IMR-90 (cell line): ENCODE measurements around the gene SFT2D3. TPM values are rescaled to one million over a fixed set of nuclear protein-coding genes. Genes with fewer than 3 reads are reported as not detected.

Source experiments
- ATAC-seq: fragments of 200-7000 bp; cut with Tn5 transposase; 2 replicates; pipeline ENCODE4 v1.9.1; 2020; ENCODE audit warnings: low read depth, mild to moderate bottlenecking, moderate library complexity
- BruUV-seq: library from RNA; stranded (reverse); fragments of 400-500 nt; replicated peaks from 2 replicates; lab custom pipeline; 2021; lab: Mats Ljungman, UMichigan
- CTCF ChIA-PET: fragments of 300-600 bp; formaldehyde crosslinking; extraction: SDS; loops from one replicate; lab custom pipeline; 2021; ENCODE audit warnings: antibody characterized with exemption; lab: Yijun Ruan, JAX
- POLR2A ChIA-PET: fragments of 300-600 bp; sonication (Branson Sonifier 250); formaldehyde crosslinking; loops from one replicate; lab custom pipeline; 2022; ENCODE audit warnings: antibody characterized with exemption; ENCODE audit not compliant: unreplicated experiment; lab: Charles Lee
- DNase-seq: peaks from one replicate; pipeline ENCODE4 v3.0.0; 2013
- H2AFZ ChIP-seq: replicated peaks from 2 replicates; pipeline ENCODE3; 2013; ENCODE audit warnings: low read length, mild to moderate bottlenecking; ENCODE audit not compliant: poor library complexity
- H2AK5ac ChIP-seq: 2 replicates; pipeline ENCODE4 v1.6.1; 2013; ENCODE audit warnings: low read depth, low read length, inconsistent platforms
- H2AK9ac ChIP-seq: replicated peaks from 2 replicates; pipeline ENCODE3; 2013; ENCODE audit warnings: mild to moderate bottlenecking, low read depth, low read length, moderate library complexity; ENCODE audit not compliant: poor library complexity
- H2BK120ac ChIP-seq: 2 replicates; pipeline ENCODE4 v1.6.1; 2013; ENCODE audit warnings: low read depth, low read length, inconsistent platforms
- H2BK15ac ChIP-seq: 3 replicates; pipeline ENCODE4 v1.6.1; 2013; ENCODE audit warnings: low read depth, low read length, inconsistent platforms
- H2BK20ac ChIP-seq: 2 replicates; pipeline ENCODE4 v1.6.1; 2013; ENCODE audit warnings: low read depth, mild to moderate bottlenecking, inconsistent platforms, low read length, moderate library complexity
- H2BK5ac ChIP-seq: 2 replicates; pipeline ENCODE4 v1.6.1; 2013; ENCODE audit warnings: mild to moderate bottlenecking, low read depth, low read length, inconsistent platforms; ENCODE audit not compliant: poor library complexity, severe bottlenecking
- H3K14ac ChIP-seq: replicated peaks from 2 replicates; pipeline ENCODE4 v1.6.1; 2013; ENCODE audit warnings: low read depth, low read length, inconsistent platforms
- H3K18ac ChIP-seq: 2 replicates; pipeline ENCODE4 v1.6.1; 2013; ENCODE audit warnings: low read depth, low read length, control low read depth
- H3K23ac ChIP-seq: 2 replicates; pipeline ENCODE4 v1.6.1; 2013; ENCODE audit warnings: low read depth, low read length, inconsistent platforms
- H3K27ac ChIP-seq: 2 replicates; pipeline ENCODE4 v1.5.1; 2013; ENCODE audit warnings: mild to moderate bottlenecking, control low read depth, low read length; ENCODE audit not compliant: insufficient read depth
- H3K27me3 ChIP-seq: 2 replicates; pipeline ENCODE4 v1.6.1; 2013; ENCODE audit warnings: low read length; ENCODE audit not compliant: control insufficient read depth, insufficient read depth
- H3K36me3 ChIP-seq: 2 replicates; pipeline ENCODE4 v1.6.1; 2013; ENCODE audit warnings: low read length, mixed read lengths; ENCODE audit not compliant: control insufficient read depth, insufficient read depth
- H3K4ac ChIP-seq: 2 replicates; pipeline ENCODE4 v1.6.1; 2013; ENCODE audit warnings: low read depth, low read length, inconsistent platforms
- H3K4me1 ChIP-seq: 2 replicates; pipeline ENCODE4 v1.6.1; 2013; ENCODE audit warnings: low read length, mixed read lengths; ENCODE audit not compliant: control insufficient read depth, insufficient read depth
- H3K4me2 ChIP-seq: 2 replicates; pipeline ENCODE4 v1.6.1; 2013; ENCODE audit warnings: low read depth, mild to moderate bottlenecking, control low read depth, low read length, moderate library complexity
- H3K4me3 ChIP-seq: 2 replicates; pipeline ENCODE4 v1.5.1; 2013; ENCODE audit warnings: low read depth, mild to moderate bottlenecking, control low read depth, low read length, moderate library complexity; ENCODE audit not compliant: insufficient read depth
- H3K56ac ChIP-seq: 2 replicates; pipeline ENCODE4 v1.6.1; 2013; ENCODE audit warnings: low read length, inconsistent platforms; ENCODE audit not compliant: insufficient read depth; ENCODE audit errors: extremely low read depth
- H3K79me1 ChIP-seq, 2 experiments: 2 replicates each; pipeline ENCODE4 v1.6.1; 2013; ENCODE audit warnings: low read length in 2 of 2, inconsistent platforms in 1 of 2, low read depth in 1 of 2
- H3K9ac ChIP-seq: 2 replicates; pipeline ENCODE4 v1.6.1; 2013; ENCODE audit warnings: low read depth, low read length, control low read depth
- H3K9me1 ChIP-seq: 2 replicates; pipeline ENCODE4 v1.6.1; 2013; ENCODE audit warnings: low read length, inconsistent platforms; ENCODE audit not compliant: insufficient read depth
- H3K9me3 ChIP-seq: 2 replicates; pipeline ENCODE4 v1.6.1; 2013; ENCODE audit warnings: low read length; ENCODE audit not compliant: control insufficient read depth, insufficient read depth
- H4K20me1 ChIP-seq: 2 replicates; pipeline ENCODE4 v1.6.1; 2013; ENCODE audit warnings: low read length, inconsistent platforms; ENCODE audit not compliant: insufficient read depth
- H4K5ac ChIP-seq: 2 replicates; pipeline ENCODE4 v1.6.1; 2013; ENCODE audit warnings: mild to moderate bottlenecking, low read depth, low read length, control low read depth
- H4K8ac ChIP-seq, 2 experiments: 2 replicates each; pipeline ENCODE4 v1.6.1; 2013; ENCODE audit warnings: low read depth in 2 of 2, low read length in 2 of 2, control low read depth in 1 of 2, inconsistent platforms in 1 of 2
- H4K91ac ChIP-seq: 2 replicates; pipeline ENCODE4 v1.6.1; 2013; ENCODE audit warnings: low read depth, low read length, inconsistent platforms; ENCODE audit not compliant: insufficient read depth
- BHLHE40 ChIP-seq: fragments of 150-350 bp; IDR thresholded peaks from 2 replicates; pipeline ENCODE4 v1.6.1; 2016; ENCODE audit warnings: mild to moderate bottlenecking, low read depth, low read length
- CEBPB ChIP-seq: IDR thresholded peaks from 2 replicates; pipeline ENCODE4 v1.6.1; 2012; ENCODE audit warnings: low read depth, low read length, improper control_type of control experiment
- CHD1 ChIP-seq: IDR thresholded peaks from 2 replicates; pipeline ENCODE4 v1.6.1; 2012; ENCODE audit warnings: low read depth, low read length, improper control_type of control experiment
- CTCF ChIP-seq: conservative IDR thresholded peaks from 2 replicates; pipeline ENCODE4 v1.5.1; 2012; ENCODE audit warnings: mild to moderate bottlenecking, low read depth, low read length, improper control_type of control experiment
- ELK1 ChIP-seq: fragments of 150-350 bp; IDR thresholded peaks from 2 replicates; pipeline ENCODE4 v1.6.1; 2016; ENCODE audit warnings: low read depth, mild to moderate bottlenecking, low read length, moderate library complexity, borderline replicate concordance
- FOS ChIP-seq: fragments of 150-350 bp; IDR thresholded peaks from 2 replicates; pipeline ENCODE4 v1.6.1; 2016; ENCODE audit warnings: low read depth, low read length
- MAFK ChIP-seq: IDR thresholded peaks from 2 replicates; pipeline ENCODE4 v1.6.1; 2012; ENCODE audit warnings: low read depth, low read length, improper control_type of control experiment
- MAZ ChIP-seq: IDR thresholded peaks from 2 replicates; pipeline ENCODE4 v1.6.1; 2012; ENCODE audit warnings: low read depth, mild to moderate bottlenecking, low read length, improper control_type of control experiment, moderate library complexity, borderline replicate concordance
- MXI1 ChIP-seq: IDR thresholded peaks from 2 replicates; pipeline ENCODE4 v1.6.1; 2012; ENCODE audit warnings: low read depth, mild to moderate bottlenecking, low read length, moderate library complexity, borderline replicate concordance
- NFE2L2 ChIP-seq: fragments of 150-350 bp; IDR thresholded peaks from 2 replicates; pipeline ENCODE4 v1.6.1; 2016; ENCODE audit warnings: low read depth, mild to moderate bottlenecking, low read length
- POLR2A ChIP-seq: IDR thresholded peaks from 2 replicates; pipeline ENCODE4 v1.6.1; 2012; ENCODE audit warnings: mild to moderate bottlenecking, low read depth, low read length
- RAD21 ChIP-seq: IDR thresholded peaks from 2 replicates; pipeline ENCODE4 v1.6.1; 2012; ENCODE audit warnings: low read length, improper control_type of control experiment
- RCOR1 ChIP-seq: IDR thresholded peaks from 2 replicates; pipeline ENCODE4 v1.6.1; 2012; ENCODE audit warnings: mild to moderate bottlenecking, low read length, improper control_type of control experiment; ENCODE audit not compliant: insufficient replicate concordance
- RFX5 ChIP-seq: IDR thresholded peaks from 2 replicates; pipeline ENCODE4 v1.8.0; 2012; ENCODE audit warnings: low read depth, mild to moderate bottlenecking, low read length, moderate library complexity
- SMC3 ChIP-seq: fragments of 150-350 bp; IDR thresholded peaks from 2 replicates; pipeline ENCODE4 v1.6.1; 2016; ENCODE audit warnings: low read depth, mild to moderate bottlenecking, antibody characterized with exemption, low read length, moderate library complexity
- WGBS, 2 experiments: methylation state at CpG; one replicate each; pipeline versions ENCODE4 v1.1.5 to v1.1.7; 2013; ENCODE audit warnings: missing lambda C conversion rate in 2 of 2; ENCODE audit not compliant: insufficient read length in 1 of 2; ENCODE audit errors: extremely low coverage in 2 of 2; 5-methylcytosine and 5-hydroxymethylcytosine counted together
- dilution Hi-C: fragments of 300-500 bp; cut with HindIII; formaldehyde crosslinking; loops from one replicate; pipeline ENCODE4 v1.14.3; 2018; ENCODE audit warnings: low sequenced_read_pairs; ENCODE audit not compliant: unreplicated experiment
- in situ Hi-C: fragments of 300-500 bp; cut with MboI; formaldehyde crosslinking; loops from 3 replicates; pipeline ENCODE4 v1.14.3; 2019; ENCODE audit warnings: low sequenced_read_pairs, inconsistent platforms, mixed read lengths
- intact Hi-C: fragments of 100-400 bp; cut with micrococcal nuclease; formaldehyde crosslinking; loops from 2 replicates; pipeline ENCODE4 v1.10.0; 2022
- polyA plus RNA-seq, 3 experiments: library from polyadenylated mRNA; depleted of rRNA; stranded (reverse); fragments of >200 nt; gene quantifications; 2 replicates each; pipeline ENCODE4 v1.2.3, GENCODE V29; 2012; ENCODE audit warnings: low replicate concordance in 1 of 3
- total RNA-seq: library from RNA; depleted of rRNA; stranded (reverse); fragments of >200 nt; gene quantifications from 2 replicates; pipeline ENCODE4 v1.2.3, GENCODE V29; 2012
- TF ChIP-seq, protein P1 (sequence below): fragments of 150-350 bp; IDR thresholded peaks from 2 replicates; pipeline ENCODE4 v1.6.1; 2017; ENCODE audit warnings: mild to moderate bottlenecking, antibody characterized with exemption, low read length, low read depth

The SFT2D3 gene
- total and polyA plus RNA-seq, 2 of the 4 experiments (the other 2 are of a cell fraction), result 2.5 to 3.1 TPM

- 85% methylated on average over 7 of the region's 9 CpGs; no CpG with 5 or more reads in 1 of the 2 experiments for WGBS, 2 experiments
- no peaks in the 10 kb centered on the region for H3K27me3 ChIP-seq
- H3K14ac ChIP-seq, result no peak overlapping the region
- H4K91ac ChIP-seq, result no peak overlapping the region
- dilution Hi-C loops, result no loop called here
- H3K4me2 ChIP-seq, result no peak overlapping the region
- H3K79me1 ChIP-seq, result peaks cover 24 to 73% of the 10 kb centered on the region in 2 experiments
- H3K4ac ChIP-seq, result no peak overlapping the region
- no peak overlapping the region for H2BK20ac ChIP-seq
- no peak overlapping the region for H3K23ac ChIP-seq
- H3K9me3 ChIP-seq, result peaks cover 2% of the 10 kb centered on the region; the same call in 1 of the 2 replicates
- no peak overlapping the region for H3K56ac ChIP-seq
- no peak overlapping the region for H2BK5ac ChIP-seq
- H3K9ac ChIP-seq, result no peak overlapping the region
- H3K27ac ChIP-seq, result no peak overlapping the region
- H3K18ac ChIP-seq, result no peak overlapping the region
- H3K4me1 ChIP-seq, result peaks cover 14% of the 10 kb centered on the region
- no peak overlapping the region for H3K4me3 ChIP-seq
- intact Hi-C loops, result no loop called here
- peaks cover 24% of the 10 kb centered on the region for H3K9me1 ChIP-seq
- no peak overlapping the region for H2AK9ac ChIP-seq
- BruUV-seq, result no TSS peak
- TF ChIP-seq MXI1, result no peak
- no peak for TF ChIP-seq ELK1
- TF ChIP-seq MAZ, result no peak
- no peak for TF ChIP-seq MAFK
- no peak for TF ChIP-seq RAD21
- TF ChIP-seq BHLHE40, result no peak
- no peak for TF ChIP-seq RFX5
- TF ChIP-seq, protein P1, sequence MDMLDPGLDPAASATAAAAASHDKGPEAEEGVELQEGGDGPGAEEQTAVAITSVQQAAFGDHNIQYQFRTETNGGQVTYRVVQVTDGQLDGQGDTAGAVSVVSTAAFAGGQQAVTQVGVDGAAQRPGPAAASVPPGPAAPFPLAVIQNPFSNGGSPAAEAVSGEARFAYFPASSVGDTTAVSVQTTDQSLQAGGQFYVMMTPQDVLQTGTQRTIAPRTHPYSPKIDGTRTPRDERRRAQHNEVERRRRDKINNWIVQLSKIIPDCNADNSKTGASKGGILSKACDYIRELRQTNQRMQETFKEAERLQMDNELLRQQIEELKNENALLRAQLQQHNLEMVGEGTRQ, result no peak
- no peak for TF ChIP-seq SMC3
- TF ChIP-seq FOS, result no peak
- no peak for TF ChIP-seq CTCF
- TF ChIP-seq CEBPB, result no peak
- TF ChIP-seq CHD1, result no peak
- TF ChIP-seq POLR2A, result no peak
- TF ChIP-seq NFE2L2, result no peak
- TF ChIP-seq RCOR1, result no peak
- peaks cover 7% of the 10 kb centered on the region for H3K36me3 ChIP-seq
- H4K5ac ChIP-seq, result no peak overlapping the region
- no peak overlapping the region for H4K8ac ChIP-seq
- ChIA-PET CTCF (no interaction called here), POLR2A (interaction anchor here (0.5 kb wide), 1 partner anchor 607 kb away, joined by 11 read pairs; no protein-coding TSS in a partner anchor)
- in situ Hi-C loops, result no loop called here
- no peak overlapping the region for H2AFZ ChIP-seq
- no peak overlapping the region for H2BK120ac ChIP-seq
- ATAC-seq (no peak; the same call in 1 of the 2 replicates), DNase-seq (no peak)
- H2BK15ac ChIP-seq, result no peak overlapping the region
- peaks cover 72% of the 10 kb centered on the region for H4K20me1 ChIP-seq
- H2AK5ac ChIP-seq, result peak overlapping the region; percentile 7; the same call in 1 of the 2 replicates
Measured at GRCh38 chr2:127662937-127663565, 38.2 kb upstream of the SFT2D3 start.
